Neural progenitor cell (in vitro differentiated cells): ENCODE measurements around the gene RETNLB. TPM values are rescaled to one million over a fixed set of nuclear protein-coding genes. Genes with fewer than 3 reads are reported as not detected.

Source experiments
- DNase-seq: peaks from one replicate; pipeline ENCODE4 v3.0.0-alpha.2; 2016; ENCODE audit warnings: low spot score
- H2AFZ ChIP-seq: fragments of 200-600 bp; sonication (generic); replicated peaks from 2 replicates; pipeline ENCODE4 v1.6.1; 2016; ENCODE audit warnings: antibody characterized with exemption
- H3F3A ChIP-seq: fragments of 200-600 bp; sonication (generic); 2 replicates; pipeline ENCODE4 v1.6.1; 2016; ENCODE audit warnings: antibody characterized with exemption, low read depth
- H3K27ac ChIP-seq: fragments of 200-600 bp; sonication (generic); 2 replicates; pipeline ENCODE4 v1.5.1; 2016; ENCODE audit warnings: mild to moderate bottlenecking
- H3K27me3 ChIP-seq: fragments of 200-600 bp; sonication (generic); 2 replicates; pipeline ENCODE4 v1.6.1; 2016; ENCODE audit warnings: mild to moderate bottlenecking, moderate library complexity
- H3K36me3 ChIP-seq: fragments of 200-600 bp; sonication (generic); 2 replicates; pipeline ENCODE4 v1.5.1; 2016
- H3K4me1 ChIP-seq: fragments of 200-600 bp; sonication (generic); 2 replicates; pipeline ENCODE4 v1.6.1; 2016; ENCODE audit warnings: mixed run types
- H3K4me2 ChIP-seq: fragments of 200-600 bp; sonication (generic); 2 replicates; pipeline ENCODE4 v1.6.1; 2016
- H3K4me3 ChIP-seq: fragments of 200-600 bp; sonication (generic); 2 replicates; pipeline ENCODE4 v1.5.1; 2016
- H3K79me2 ChIP-seq: fragments of 200-600 bp; sonication (generic); 2 replicates; pipeline ENCODE4 v1.6.1; 2016; ENCODE audit warnings: low read depth
- H3K9ac ChIP-seq: fragments of 200-600 bp; sonication (generic); 2 replicates; pipeline ENCODE4 v1.6.1; 2016
- H3K9me3 ChIP-seq: fragments of 200-600 bp; sonication (generic); 2 replicates; pipeline ENCODE4 v1.5.1; 2016; ENCODE audit warnings: low read depth
- H4K20me1 ChIP-seq: fragments of 200-600 bp; sonication (generic); 2 replicates; pipeline ENCODE4 v1.6.1; 2016; ENCODE audit warnings: low read depth
- H3K27ac Mint-ChIP-seq: 3 replicates; pipeline ENCODE4 v1.8.0; 2021; ENCODE audit warnings: mixed read lengths
- H3K27me3 Mint-ChIP-seq: 2 replicates; pipeline ENCODE4 v1.8.0; 2022; ENCODE audit warnings: low read depth, mild to moderate bottlenecking, inconsistent platforms, moderate library complexity, mixed read lengths; ENCODE audit not compliant: insufficient read depth
- H3K36me3 Mint-ChIP-seq: 3 replicates; pipeline ENCODE4 v1.8.0; 2021; ENCODE audit warnings: mixed read lengths
- H3K4me1 Mint-ChIP-seq: 3 replicates; pipeline ENCODE4 v1.8.0; 2021; ENCODE audit warnings: mixed read lengths
- H3K4me3 Mint-ChIP-seq: 3 replicates; pipeline ENCODE4 v1.8.0; 2021; ENCODE audit warnings: mild to moderate bottlenecking, moderate library complexity, mixed read lengths
- H3K9me3 Mint-ChIP-seq: 3 replicates; pipeline ENCODE4 v1.8.0; 2020; ENCODE audit warnings: mixed read lengths
- CTCF ChIP-seq: fragments of 200-600 bp; sonication (generic); IDR thresholded peaks from 2 replicates; pipeline ENCODE4 v1.5.1; 2017; ENCODE audit warnings: antibody characterized with exemption, mild to moderate bottlenecking
- EZH2 ChIP-seq: fragments of 200-600 bp; sonication (generic); IDR thresholded peaks from 2 replicates; pipeline ENCODE4 v1.6.1; 2017; ENCODE audit warnings: antibody characterized with exemption, mild to moderate bottlenecking, moderate library complexity
- EZH2phosphoT487 ChIP-seq: fragments of 200-600 bp; sonication (generic); IDR thresholded peaks from 2 replicates; pipeline ENCODE4 v1.6.1; 2017; ENCODE audit warnings: antibody characterized with exemption
- total RNA-seq: library from RNA; depleted of rRNA; stranded (reverse); fragments of >200 nt; gene quantifications from 2 replicates; pipeline ENCODE4 v1.2.3, GENCODE V29; 2015; ENCODE audit warnings: low replicate concordance

RETNLB gene
- total RNA-seq, 1 donor from 2014 or later: not detected

GRCh38 chr3:108728934-108729333, 28.3 kb downstream of the RETNLB start:
- Histone ChIP-seq H3K9ac (no peak overlapping the region), H3K9me3 (no peaks in the 10 kb centered on the region), H4K20me1 (no peaks in the 10 kb centered on the region), H2AFZ (no peak overlapping the region), H3K27me3 (no peaks in the 10 kb centered on the region), H3K4me2 (no peak overlapping the region), H3K27ac (no peak overlapping the region), H3K36me3 (no peaks in the 10 kb centered on the region), H3K4me3 (no peak overlapping the region), H3F3A (no peaks in the 10 kb centered on the region), H3K4me1 (no peaks in the 10 kb centered on the region), H3K79me2 (no peaks in the 10 kb centered on the region)
- H3K36me3 Mint-ChIP-seq: no peaks in the 10 kb centered on the region
- no peak for DNase-seq
- no peaks in the 10 kb centered on the region for H3K9me3 Mint-ChIP-seq
- H3K4me1 Mint-ChIP-seq: no peaks in the 10 kb centered on the region
- H3K27ac Mint-ChIP-seq: no peak overlapping the region
- no peak overlapping the region for H3K4me3 Mint-ChIP-seq
- TF ChIP-seq CTCF (no peak), EZH2 (no peak), EZH2phosphoT487 (no peak)
- peaks cover 4% of the 10 kb centered on the region for H3K27me3 Mint-ChIP-seq

- no peaks in the 10 kb centered on the region for H3K36me3 Mint-ChIP-seq
- H3K4me1 ChIP-seq: no peaks in the 10 kb centered on the region
- no peaks in the 10 kb centered on the region for H3K36me3 ChIP-seq
- no peak overlapping the region for H2AFZ ChIP-seq
- H3K9me3 Mint-ChIP-seq: no peaks in the 10 kb centered on the region
- no peaks in the 10 kb centered on the region for H3K4me1 Mint-ChIP-seq
- H3K79me2 ChIP-seq: no peaks in the 10 kb centered on the region
- no peaks in the 10 kb centered on the region for H3F3A ChIP-seq
- H3K27me3 ChIP-seq: no peaks in the 10 kb centered on the region
- no peaks in the 10 kb centered on the region for H4K20me1 ChIP-seq
- no peak overlapping the region for H3K27ac ChIP-seq
- H3K27ac Mint-ChIP-seq: no peak overlapping the region
- no peak overlapping the region for H3K4me3 Mint-ChIP-seq
- no peak for DNase-seq
- H3K9me3 ChIP-seq: no peaks in the 10 kb centered on the region
- H3K9ac ChIP-seq: no peak overlapping the region
- peaks cover 4% of the 10 kb centered on the region for H3K27me3 Mint-ChIP-seq
- no peak overlapping the region for H3K4me3 ChIP-seq
- H3K4me2 ChIP-seq: no peak overlapping the region
- TF ChIP-seq CTCF: no peak
- no peak for TF ChIP-seq EZH2phosphoT487
Observed at GRCh38 chr3:108728105-108728504, 29.1 kb downstream of the RETNLB start.

- Histone ChIP-seq H3K27me3 (no peaks in the 10 kb centered on the region), H3K9me3 (no peaks in the 10 kb centered on the region), H3K27ac (no peak overlapping the region), H2AFZ (peak overlapping the region; percentile 50), H3K36me3 (no peaks in the 10 kb centered on the region), H3K9ac (no peak overlapping the region), H3K79me2 (no peaks in the 10 kb centered on the region), H3K4me1 (no peaks in the 10 kb centered on the region), H3K4me3 (no peak overlapping the region), H3F3A (no peaks in the 10 kb centered on the region), H3K4me2 (no peak overlapping the region), H4K20me1 (no peaks in the 10 kb centered on the region)
- no peak for TF ChIP-seq EZH2
- TF ChIP-seq EZH2phosphoT487: no peak
- no peak for DNase-seq
- Mint-ChIP-seq H3K27me3 (no peaks in the 10 kb centered on the region), H3K27ac (no peak overlapping the region), H3K36me3 (no peaks in the 10 kb centered on the region), H3K4me3 (no peak overlapping the region), H3K9me3 (no peaks in the 10 kb centered on the region), H3K4me1 (no peaks in the 10 kb centered on the region)
Observed at GRCh38 chr3:108724101-108724500, 33.1 kb downstream of the RETNLB start.

GRCh38 chr3:108722724-108723123, 34.5 kb downstream of the RETNLB start:
- Mint-ChIP-seq H3K36me3 (no peaks in the 10 kb centered on the region), H3K9me3 (no peaks in the 10 kb centered on the region), H3K27me3 (no peaks in the 10 kb centered on the region), H3K4me1 (no peaks in the 10 kb centered on the region), H3K27ac (no peak overlapping the region), H3K4me3 (no peak overlapping the region)
- no peak for DNase-seq
- Histone ChIP-seq H3K9me3 (no peaks in the 10 kb centered on the region), H3K9ac (no peak overlapping the region), H4K20me1 (no peaks in the 10 kb centered on the region), H3K79me2 (no peaks in the 10 kb centered on the region), H3K27me3 (no peaks in the 10 kb centered on the region), H2AFZ (no peak overlapping the region), H3K4me2 (no peak overlapping the region), H3K4me1 (no peaks in the 10 kb centered on the region), H3K36me3 (no peaks in the 10 kb centered on the region), H3K4me3 (no peak overlapping the region), H3K27ac (no peak overlapping the region), H3F3A (no peaks in the 10 kb centered on the region)
- TF ChIP-seq EZH2phosphoT487 (no peak), CTCF (no peak), EZH2 (no peak)
